SU-DHL-6 (cell line): ENCODE data around the gene COBL.

Experiments
- H2AFZ ChIP-seq: fragments of 200-600 bp; sonication (generic); 2 replicates; pipeline ENCODE4 v1.6.1; 2014; ENCODE audit warnings: low read depth, mild to moderate bottlenecking, moderate library complexity, mixed read lengths, antibody characterized with exemption, low read length; ENCODE audit not compliant: severe bottlenecking
- H3F3A ChIP-seq: fragments of 200-600 bp; shearing (Covaris generic); 2 replicates; pipeline ENCODE4 v1.6.0; 2016; ENCODE audit warnings: antibody characterized with exemption, mild to moderate bottlenecking; ENCODE audit not compliant: insufficient read depth
- H3K27ac ChIP-seq: fragments of 200-600 bp; sonication (generic); 2 replicates; pipeline ENCODE4 v1.5.1; 2016; ENCODE audit warnings: low read depth, mild to moderate bottlenecking, low read length, moderate library complexity, mixed read lengths
- H3K27me3 ChIP-seq: fragments of 200-600 bp; sonication (generic), shearing (Covaris generic); 2 replicates; pipeline ENCODE4 v1.6.0; 2014; ENCODE audit warnings: mild to moderate bottlenecking, low read length
- H3K36me3 ChIP-seq: fragments of 200-600 bp; sonication (generic); 2 replicates; pipeline ENCODE4 v1.6.1; 2014; ENCODE audit warnings: mild to moderate bottlenecking, low read length, mixed read lengths
- H3K4me2 ChIP-seq: fragments of 300-600, 200-600 bp; shearing (Covaris generic), sonication (generic); 2 replicates; pipeline ENCODE4 v1.6.0; 2014; ENCODE audit warnings: low read length, low read depth, mild to moderate bottlenecking; ENCODE audit not compliant: poor library complexity, severe bottlenecking
- H3K4me3 ChIP-seq: fragments of 200-600 bp; sonication (generic); 2 replicates; pipeline ENCODE4 v1.5.1; 2014; ENCODE audit warnings: antibody characterized with exemption, low read length, mild to moderate bottlenecking, mixed read lengths; ENCODE audit not compliant: insufficient read depth, poor library complexity, severe bottlenecking
- H3K79me2 ChIP-seq: fragments of 200-600 bp; sonication (generic); 2 replicates; pipeline ENCODE4 v1.6.1; 2014; ENCODE audit warnings: mild to moderate bottlenecking, low read length, moderate library complexity; ENCODE audit not compliant: insufficient read depth
- H3K9ac ChIP-seq: fragments of 200-600 bp; sonication (generic); 2 replicates; pipeline ENCODE4 v1.7.0; 2014; ENCODE audit warnings: mild to moderate bottlenecking, low read length
- H3K9me2 ChIP-seq: fragments of 200-600 bp; sonication (generic); replicated peaks from 2 replicates; pipeline ENCODE4 v1.6.1; 2014; ENCODE audit warnings: low read length; ENCODE audit not compliant: insufficient read depth
- H3K9me3 ChIP-seq: fragments of 200-600 bp; sonication (generic); 2 replicates; pipeline ENCODE4 v1.6.1; 2014; ENCODE audit warnings: low read length, mixed read lengths; ENCODE audit not compliant: insufficient read depth
- H4K20me1 ChIP-seq: fragments of 200-600 bp; sonication (generic); 2 replicates; pipeline ENCODE4 v1.6.1; 2014; ENCODE audit warnings: low read depth, mild to moderate bottlenecking, antibody characterized with exemption, low read length, moderate library complexity, mixed read lengths
- EZH2phosphoT487 ChIP-seq: fragments of 200-600 bp; sonication (generic), shearing (Covaris generic); conservative IDR thresholded peaks from 2 replicates; pipeline ENCODE4 v1.6.1; 2018; ENCODE audit warnings: mild to moderate bottlenecking, antibody characterized with exemption, low read length, moderate library complexity, mixed read lengths
- TF ChIP-seq, protein P1 (sequence below): fragments of 200-600 bp; sonication (generic); IDR thresholded peaks from one replicate; pipeline ENCODE4 v1.5.1; 2017; ENCODE audit warnings: antibody characterized with exemption, mild to moderate bottlenecking, low read length, moderate library complexity; ENCODE audit not compliant: insufficient read depth, poor library complexity, severe bottlenecking

Gene COBL, protein sequence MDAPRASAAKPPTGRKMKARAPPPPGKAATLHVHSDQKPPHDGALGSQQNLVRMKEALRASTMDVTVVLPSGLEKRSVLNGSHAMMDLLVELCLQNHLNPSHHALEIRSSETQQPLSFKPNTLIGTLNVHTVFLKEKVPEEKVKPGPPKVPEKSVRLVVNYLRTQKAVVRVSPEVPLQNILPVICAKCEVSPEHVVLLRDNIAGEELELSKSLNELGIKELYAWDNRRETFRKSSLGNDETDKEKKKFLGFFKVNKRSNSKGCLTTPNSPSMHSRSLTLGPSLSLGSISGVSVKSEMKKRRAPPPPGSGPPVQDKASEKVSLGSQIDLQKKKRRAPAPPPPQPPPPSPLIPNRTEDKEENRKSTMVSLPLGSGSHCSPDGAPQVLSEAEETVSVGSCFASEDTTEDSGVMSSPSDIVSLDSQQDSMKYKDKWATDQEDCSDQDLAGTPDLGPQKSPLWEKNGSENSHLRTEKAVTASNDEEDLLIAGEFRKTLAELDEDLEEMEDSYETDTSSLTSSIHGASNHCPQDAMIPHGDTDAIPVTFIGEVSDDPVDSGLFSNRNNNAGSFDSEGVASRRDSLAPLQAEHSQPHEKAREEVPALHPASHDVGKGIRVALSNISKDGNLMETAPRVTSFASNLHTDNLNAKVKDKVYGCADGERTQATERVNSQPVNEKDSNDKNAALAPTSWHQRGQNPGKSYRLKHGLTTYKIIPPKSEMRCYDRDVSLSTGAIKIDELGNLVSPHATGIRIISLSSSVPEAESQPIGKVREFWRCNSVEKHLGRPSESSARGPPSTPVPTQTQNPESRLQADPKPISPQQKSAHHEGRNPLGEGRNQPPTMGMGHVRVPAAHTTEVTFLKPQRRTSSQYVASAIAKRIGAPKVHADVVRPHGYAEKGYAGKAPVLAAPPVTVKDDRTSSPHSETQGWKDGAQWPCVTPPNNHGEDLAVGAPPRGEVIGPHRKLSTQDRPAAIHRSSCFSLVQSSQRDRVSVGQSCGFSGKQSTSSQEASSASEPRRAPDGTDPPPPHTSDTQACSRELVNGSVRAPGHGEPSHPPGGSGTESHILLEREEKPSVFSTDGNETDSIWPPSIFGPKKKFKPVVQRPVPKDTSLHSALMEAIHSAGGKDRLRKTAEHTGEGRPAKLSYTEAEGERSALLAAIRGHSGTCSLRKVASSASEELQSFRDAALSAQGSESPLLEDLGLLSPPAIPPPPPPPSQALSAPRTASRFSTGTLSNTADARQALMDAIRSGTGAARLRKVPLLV

DNA sequence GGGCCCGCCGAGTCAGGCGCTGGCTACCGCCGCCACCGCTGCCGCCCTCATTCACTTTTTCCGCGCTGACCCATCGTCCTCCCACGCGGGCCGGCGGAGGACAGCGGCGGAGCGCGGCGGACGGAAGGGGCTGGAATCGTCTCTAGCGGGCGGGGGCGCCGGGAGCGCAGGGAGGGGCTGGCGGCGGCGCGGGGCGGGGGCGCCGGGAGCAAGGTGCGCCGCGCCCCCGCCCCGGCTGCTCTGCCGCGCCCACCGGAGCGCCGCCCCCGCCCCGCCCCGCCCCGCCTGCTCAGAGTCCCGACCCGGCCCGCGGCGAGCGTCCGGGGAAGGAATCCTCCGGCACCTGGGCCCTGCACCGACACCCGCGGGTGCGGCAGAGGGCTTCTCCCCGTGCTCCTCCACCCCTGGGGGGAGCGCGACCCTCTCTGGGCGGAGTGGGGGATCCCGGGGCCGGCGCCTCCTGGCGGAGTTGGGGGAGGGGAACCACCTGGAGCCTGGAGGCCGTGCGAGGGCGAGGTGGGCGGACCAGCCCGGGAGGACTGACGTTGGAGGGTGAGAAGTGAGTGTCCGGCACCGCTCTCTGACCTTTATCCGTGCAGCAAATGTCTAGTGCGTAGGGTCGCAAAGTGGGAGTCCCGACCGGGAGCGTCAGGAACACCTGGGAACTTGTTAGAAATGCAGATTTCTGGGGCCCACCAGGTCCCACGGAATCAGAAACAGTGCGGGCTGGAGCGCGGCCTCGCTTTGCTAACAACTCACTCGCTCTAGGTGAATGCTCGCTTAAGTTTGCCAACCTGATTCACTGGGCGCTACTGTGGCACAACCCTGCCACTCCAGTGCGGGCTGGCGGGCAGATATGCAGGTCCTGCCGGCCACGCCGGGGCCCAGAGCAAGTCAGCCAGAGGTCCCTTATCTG lies at the start of gene COBL:
Gene COBL, minus strand, starts transcription at position 144 of the 916 bp plus-strand sequence. CDS start 176 bp downstream, outside the sequence.
- H4K20me1 ChIP-seq = no peaks in the 10 kb centered on the region
- H3K4me2 ChIP-seq = no peak within 1 kb of the TSS
- no peaks in the 10 kb centered on the region for H3K36me3 ChIP-seq
- H3K27ac ChIP-seq = no peak within 1 kb of the TSS
- H3K9me2 ChIP-seq = no peaks in the 10 kb centered on the region
- no peak within 1 kb of the TSS for H2AFZ ChIP-seq
- no peaks in the 10 kb centered on the region for H3K79me2 ChIP-seq
- no peak within 1 kb of the TSS for H3K4me3 ChIP-seq
- no peak within 1 kb of the TSS for H3K9ac ChIP-seq
- no peaks in the 10 kb centered on the region for H3K27me3 ChIP-seq
- no peaks in the 10 kb centered on the region for H3F3A ChIP-seq
- no peaks in the 10 kb centered on the region for H3K9me3 ChIP-seq
- TF ChIP-seq, protein P1, sequence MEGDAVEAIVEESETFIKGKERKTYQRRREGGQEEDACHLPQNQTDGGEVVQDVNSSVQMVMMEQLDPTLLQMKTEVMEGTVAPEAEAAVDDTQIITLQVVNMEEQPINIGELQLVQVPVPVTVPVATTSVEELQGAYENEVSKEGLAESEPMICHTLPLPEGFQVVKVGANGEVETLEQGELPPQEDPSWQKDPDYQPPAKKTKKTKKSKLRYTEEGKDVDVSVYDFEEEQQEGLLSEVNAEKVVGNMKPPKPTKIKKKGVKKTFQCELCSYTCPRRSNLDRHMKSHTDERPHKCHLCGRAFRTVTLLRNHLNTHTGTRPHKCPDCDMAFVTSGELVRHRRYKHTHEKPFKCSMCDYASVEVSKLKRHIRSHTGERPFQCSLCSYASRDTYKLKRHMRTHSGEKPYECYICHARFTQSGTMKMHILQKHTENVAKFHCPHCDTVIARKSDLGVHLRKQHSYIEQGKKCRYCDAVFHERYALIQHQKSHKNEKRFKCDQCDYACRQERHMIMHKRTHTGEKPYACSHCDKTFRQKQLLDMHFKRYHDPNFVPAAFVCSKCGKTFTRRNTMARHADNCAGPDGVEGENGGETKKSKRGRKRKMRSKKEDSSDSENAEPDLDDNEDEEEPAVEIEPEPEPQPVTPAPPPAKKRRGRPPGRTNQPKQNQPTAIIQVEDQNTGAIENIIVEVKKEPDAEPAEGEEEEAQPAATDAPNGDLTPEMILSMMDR = no peak
- no peak for TF ChIP-seq EZH2phosphoT487

DNA sequence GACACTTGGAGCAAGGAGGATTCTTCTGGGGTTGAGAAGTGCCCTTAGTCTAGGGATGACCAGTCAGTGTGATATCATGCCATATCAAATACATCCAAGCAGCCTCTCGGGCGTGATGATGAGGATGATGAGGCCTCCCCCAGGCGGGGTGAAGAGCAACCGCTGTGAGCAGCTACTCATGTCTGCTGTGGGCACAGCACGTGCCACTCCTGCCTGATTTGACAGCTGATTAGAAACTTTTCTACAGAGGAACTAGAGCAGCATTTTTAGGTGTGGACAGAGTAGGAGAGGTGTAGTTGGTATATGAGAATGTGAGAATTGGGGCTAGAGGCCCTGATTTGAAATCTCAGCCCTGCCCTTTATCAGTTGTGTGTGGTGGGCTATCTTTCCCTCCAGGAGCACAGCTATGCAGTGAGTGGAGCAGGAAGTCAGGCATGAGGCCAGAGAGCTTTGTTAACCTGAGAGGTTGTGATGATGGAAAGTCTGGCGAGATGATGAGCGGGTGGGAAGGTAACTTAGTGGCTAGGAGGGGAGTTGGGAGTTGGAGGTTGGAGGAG lies 49.6 kb upstream of the COBL start:
- Histone ChIP-seq H3K4me2 (no peak overlapping the region), H3F3A (no peaks in the 10 kb centered on the region), H3K9ac (no peak overlapping the region), H2AFZ (no peak overlapping the region), H3K27ac (no peak overlapping the region), H3K79me2 (no peaks in the 10 kb centered on the region), H3K4me3 (no peak overlapping the region), H3K9me2 (no peaks in the 10 kb centered on the region), H3K27me3 (no peaks in the 10 kb centered on the region), H3K9me3 (no peaks in the 10 kb centered on the region), H3K36me3 (no peaks in the 10 kb centered on the region), H4K20me1 (no peaks in the 10 kb centered on the region)
- TF ChIP-seq EZH2phosphoT487 = no peak

DNA sequence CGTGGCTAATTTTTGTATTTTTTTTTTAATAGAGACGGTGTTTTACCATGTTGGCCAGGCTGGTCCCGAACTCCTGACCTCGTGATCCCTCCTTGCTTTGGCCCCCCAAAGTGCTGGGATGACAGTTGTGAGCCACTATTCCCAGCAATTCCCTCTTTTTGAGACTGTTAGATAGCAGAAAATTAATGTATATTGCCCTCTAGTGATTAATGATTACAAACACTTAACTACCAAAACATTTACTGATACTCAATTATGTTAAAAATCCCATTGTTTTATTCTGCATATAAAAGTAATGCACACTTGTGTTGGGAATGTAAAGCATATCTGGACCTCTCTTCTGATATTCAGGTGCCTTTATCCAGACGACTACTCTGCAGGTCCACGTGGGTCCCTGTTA lies 41.2 kb upstream of the COBL start:
- Histone ChIP-seq H4K20me1 (no peaks in the 10 kb centered on the region), H3K9ac (no peak overlapping the region), H3K27me3 (no peaks in the 10 kb centered on the region), H3K9me2 (no peaks in the 10 kb centered on the region), H3K4me3 (no peak overlapping the region), H2AFZ (no peak overlapping the region), H3K27ac (no peak overlapping the region), H3K79me2 (no peaks in the 10 kb centered on the region), H3K9me3 (no peaks in the 10 kb centered on the region), H3K4me2 (no peak overlapping the region), H3K36me3 (no peaks in the 10 kb centered on the region), H3F3A (no peaks in the 10 kb centered on the region)
- no peak for TF ChIP-seq EZH2phosphoT487
- TF ChIP-seq, protein P1 = no peak
